ENCODE data around the gene RNU6-8. TPM values are rescaled to one million over a fixed set of nuclear protein-coding genes. Genes with fewer than 3 reads are reported as not detected.
A peak's percentile ranks its signal among the peaks of the same experiment; 100 is the strongest.

Gene RNU6-8
- total and polyA plus RNA-seq, 2 donors (not counting 1 experiment from before 2014, with no cell fraction given) = not detected

GRCh38 chr14:32202491-32202997 is 525 bp downstream of the RNU6-8 start:
- POLR2A ChIA-PET = interaction anchor here (2.4 kb wide), 1 partner anchor 125 kb away, joined by 33 read pairs; the partner anchor contains the start of gene ARHGAP5
- ATAC-seq (ENCODE audit: low read depth) = no peak
- H3K27me3 Mint-ChIP-seq = no peaks in the 10 kb centered on the region
- H3K4me1 Mint-ChIP-seq = peaks cover 48% of the 10 kb centered on the region
- Histone ChIP-seq H3K4me2 (replicated peaks; ENCODE audit: low read depth, low read length, poor library complexity, severe bottlenecking) (peak overlapping the region; percentile 77), H3K9ac (ENCODE audit: low read length) (peak overlapping the region; percentile 93), H3K27ac (ENCODE audit: low read length in 2 of 2) (peak overlapping the region; percentile 99), H3K9me3 (ENCODE audit: control extremely low read depth in 1 of 3, control insufficient read depth in 2 of 3, insufficient read depth in 1 of 3, low read length in 2 of 3) (peaks cover 0 to 1% (median 0%) of the 10 kb centered on the region in 3 donors), H4K20me1 (ENCODE audit: control insufficient read depth, insufficient read depth, low read length, poor library complexity, severe bottlenecking) (no peaks in the 10 kb centered on the region), H3K4me3 (ENCODE audit: control extremely low read depth in 1 of 5, extremely low read depth in 1 of 5, insufficient read depth in 1 of 5, low read depth in 2 of 5, low read length in 4 of 5) (peak overlapping the region; percentile 42 to 88 (median 87)), H3K27me3 (replicated peaks in 1 of 4; ENCODE audit: control extremely low read depth in 1 of 4, control insufficient read depth in 3 of 4, insufficient read depth in 4 of 4, low read length in 3 of 4) (no peaks in the 10 kb centered on the region), H3K79me2 (ENCODE audit: control insufficient read depth, insufficient read depth, low read length) (no peaks in the 10 kb centered on the region), H3K36me3 (replicated peaks in 1 of 2; ENCODE audit: control extremely low read depth in 1 of 2, control insufficient read depth in 1 of 2, extremely low read depth in 1 of 2, insufficient read depth in 2 of 2, low read length in 1 of 2) (no peaks in the 10 kb centered on the region), H3K4me1 (ENCODE audit: control insufficient read depth in 2 of 2, insufficient read depth in 2 of 2, low read length in 2 of 2) (peaks cover 13 to 27% of the 10 kb centered on the region in 2 donors), H2AFZ (ENCODE audit: insufficient read depth, low read depth, low read length, poor library complexity, severe bottlenecking) (peak overlapping the region; percentile 86)
- TF ChIP-seq EZH2 (IDR thresholded peaks at IDR 0.05; ENCODE audit: borderline replicate concordance, insufficient read depth, low read depth, low read length, poor library complexity, severe bottlenecking) (no peak), CTCF (IDR thresholded peaks at IDR 0.05) (no peak)
- DNase-seq = no peak
- H3K4me3 Mint-ChIP-seq = peak overlapping the region; percentile 92
- peak overlapping the region; percentile 99 for H3K27ac Mint-ChIP-seq
- WGBS (ENCODE audit: insufficient coverage) = 5% methylated on average over 6 of the region's 8 CpGs
- H3K9me3 Mint-ChIP-seq (ENCODE audit: insufficient read depth) = no peaks in the 10 kb centered on the region
- CTCF ChIA-PET = interaction anchor here (1.2 to 2.5 kb wide), 6 partner anchors 12 to 995 kb away, joined by 3 to 13 read pairs (median 4); partner anchors contain the start of genes ARHGAP5 and HECTD1
- intact Hi-C loops (cut with micrococcal nuclease) = loop anchor here (2.0 to 10.0 kb wide), 4 partner anchors 48 to 1644 kb away; partner anchors contain the start of genes AP4S1, G2E3, HECTD1 and STRN3
